K562 (cell line): Measurements from ENCODE around the gene POTEH.
"Not testable (repeated sequence)": the region's sequence is repeated elsewhere in the genome, so short reads cannot be mapped to it uniquely, and the experiment has no call there.

Experiments used
- THRA ChIP-seq: fragments of 450-650 bp; IDR thresholded peaks from 2 replicates; pipeline ENCODE4 v1.6.1; 2017; ENCODE audit warnings: mild to moderate bottlenecking, moderate library complexity
- USF2 ChIP-seq: sonication (generic); formaldehyde crosslinking; IDR thresholded peaks from 2 replicates; pipeline ENCODE4 v1.5.0; 2020; ENCODE audit warnings: missing genetic modification reagents

- not testable (repeated sequence) for TF ChIP-seq USF2, THRA
Observed at GRCh38 chr22:15759443-15760097, 69.7 kb downstream of the POTEH start.
